ENCODE data around the gene MPP4.

The MPP4 gene

DNA sequence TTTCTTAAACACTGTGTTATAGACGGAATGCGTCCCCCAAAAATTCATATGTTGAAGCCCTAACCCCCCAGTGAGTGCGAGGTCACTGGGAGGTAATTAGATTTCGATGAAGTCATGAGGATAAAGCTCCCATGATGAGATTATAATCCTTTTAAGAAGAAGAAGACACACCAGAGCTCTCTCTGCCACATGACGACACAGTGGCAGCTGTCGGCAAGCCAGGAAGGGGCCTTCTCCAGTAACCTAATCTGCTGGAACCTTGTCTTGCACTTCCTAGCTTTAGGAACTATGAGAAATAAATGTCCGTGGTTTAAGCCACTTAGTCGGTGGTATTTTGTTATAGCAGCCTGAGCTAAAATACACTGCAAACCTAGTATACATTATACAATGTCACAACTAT, 67.4 kb downstream of the MPP4 start:
- no peak for DNase-seq (ENCODE audit: low read depth in 2 of 2)

DNA sequence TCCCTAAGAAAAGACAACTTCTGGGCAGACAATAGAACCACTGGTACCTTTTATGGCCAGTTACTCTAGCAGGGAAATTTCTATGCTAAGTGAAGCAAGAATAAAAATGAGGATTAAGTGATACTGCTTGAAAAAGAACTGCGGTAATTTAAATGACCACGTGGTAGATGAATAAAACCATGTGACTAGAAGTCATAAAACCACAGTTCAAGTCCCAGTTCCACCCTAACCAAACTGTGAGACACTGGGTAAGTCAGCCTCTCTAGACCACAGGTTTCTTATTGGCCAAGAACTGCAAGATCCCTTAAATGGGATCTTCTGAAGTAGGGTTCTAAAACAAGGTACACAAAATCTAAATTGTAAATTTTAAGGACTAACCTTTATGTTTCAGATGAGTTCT, 67.9 kb downstream of the MPP4 start:
- no peak for DNase-seq (ENCODE audit: low read depth in 2 of 2)

DNA sequence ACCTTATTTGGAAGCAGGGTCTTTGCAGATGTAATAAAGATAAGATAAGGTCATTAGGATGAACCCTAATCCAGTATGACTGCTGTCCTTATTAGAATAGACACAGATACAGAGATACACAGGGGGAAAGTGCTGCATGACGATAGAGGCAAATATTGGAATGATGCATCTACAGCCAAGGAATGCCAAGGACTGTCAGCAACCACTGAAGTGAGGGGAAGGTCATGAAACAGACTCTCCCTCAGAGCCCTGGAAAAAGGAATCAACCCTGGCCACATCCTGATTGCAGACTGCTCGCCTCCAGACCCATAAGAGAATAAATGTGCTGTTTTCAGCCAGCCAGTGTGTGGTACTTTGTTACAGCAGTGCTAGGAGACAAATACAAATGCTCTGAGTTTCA, 69.9 kb downstream of the MPP4 start:
- no peak for DNase-seq (ENCODE audit: low read depth in 2 of 2)

DNA sequence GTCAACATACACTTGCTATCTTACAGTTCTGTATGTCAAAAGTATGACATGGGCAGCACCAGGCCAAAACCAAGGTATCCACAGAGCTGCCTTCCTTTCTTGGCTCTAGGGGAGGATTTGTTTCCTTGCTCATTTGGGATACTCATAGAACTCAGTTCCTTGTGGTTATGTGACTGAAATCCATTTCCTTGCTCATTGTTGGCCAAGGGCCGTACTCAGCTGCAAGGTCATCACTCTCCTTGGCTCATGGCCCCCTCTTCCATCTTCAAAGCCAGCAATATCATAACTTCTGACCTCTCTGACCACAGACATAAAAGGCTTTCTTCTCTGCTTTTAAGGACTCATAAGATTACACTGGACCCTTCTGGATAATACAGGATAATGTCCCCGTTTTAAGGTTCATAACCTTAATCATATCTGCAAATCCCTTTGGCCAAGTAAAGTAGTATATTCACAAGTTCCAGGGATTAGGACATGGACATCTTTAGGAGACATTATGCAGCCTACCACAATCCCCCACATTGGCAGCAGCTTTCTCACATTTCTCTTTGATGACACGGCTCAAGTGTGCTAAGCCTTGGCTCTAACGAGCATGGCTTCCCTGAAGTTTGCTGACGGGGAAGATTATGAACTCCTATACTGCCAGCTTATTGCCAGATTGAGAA, 76.0 kb downstream of the MPP4 start:
- no peak for DNase-seq (ENCODE audit: low read depth in 2 of 2)

GRCh38 chr2:201621293-201621999, 77.0 kb downstream of the MPP4 start:
- no peak for DNase-seq (ENCODE audit: low read depth in 2 of 2)

- DNase-seq (ENCODE audit: low read depth in 2 of 2), result no peak
Measured at GRCh38 chr2:201618744-201619662, 79.4 kb downstream of the MPP4 start.

GRCh38 chr2:201608021-201608420, 90.4 kb downstream of the MPP4 start:
- no peak for DNase-seq (ENCODE audit: low read depth in 2 of 2)

GRCh38 chr2:201607568-201607967, 90.9 kb downstream of the MPP4 start:
- no peak for DNase-seq (ENCODE audit: low read depth in 2 of 2)

GRCh38 chr2:201600906-201601305, 97.5 kb downstream of the MPP4 start:
- no peak for DNase-seq (ENCODE audit: low read depth in 2 of 2)

DNA sequence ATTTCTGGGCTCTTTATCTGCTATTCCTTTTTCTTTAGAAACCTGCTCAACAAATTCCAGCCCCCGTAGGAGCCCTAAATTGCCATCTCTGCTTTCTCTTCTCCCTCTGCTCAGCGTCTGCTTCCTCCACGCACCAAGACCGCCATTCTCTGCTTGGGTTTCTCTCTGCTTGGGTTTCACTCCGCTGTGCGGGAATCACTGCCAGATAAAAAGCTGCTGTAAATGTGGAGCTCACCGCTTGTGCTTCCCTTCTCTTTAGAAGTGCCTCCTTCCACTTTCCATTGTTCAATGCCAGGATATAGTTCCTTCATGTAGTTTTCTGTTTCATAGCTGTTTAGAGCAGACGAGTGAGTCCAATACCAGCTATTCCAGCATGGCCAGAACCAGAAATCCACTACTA, 101.0 kb downstream of the MPP4 start:
- no peak for DNase-seq (ENCODE audit: low read depth in 2 of 2)

Measured in stimulated activated CD8-positive, alpha-beta memory T cell treated with anti-CD3 and anti-CD28 coated beads, Interleukin-7, amount 100 ng/mL, for 1 hour (primary cell).